ENCODE measurements around the gene HIRA. TPM values are rescaled to one million over a fixed set of nuclear protein-coding genes. Genes with fewer than 3 reads are reported as not detected.

The HIRA gene
- total and polyA plus RNA-seq, 2 experiments from 2014 or later, result 9.4 to 58.3 TPM

DNA sequence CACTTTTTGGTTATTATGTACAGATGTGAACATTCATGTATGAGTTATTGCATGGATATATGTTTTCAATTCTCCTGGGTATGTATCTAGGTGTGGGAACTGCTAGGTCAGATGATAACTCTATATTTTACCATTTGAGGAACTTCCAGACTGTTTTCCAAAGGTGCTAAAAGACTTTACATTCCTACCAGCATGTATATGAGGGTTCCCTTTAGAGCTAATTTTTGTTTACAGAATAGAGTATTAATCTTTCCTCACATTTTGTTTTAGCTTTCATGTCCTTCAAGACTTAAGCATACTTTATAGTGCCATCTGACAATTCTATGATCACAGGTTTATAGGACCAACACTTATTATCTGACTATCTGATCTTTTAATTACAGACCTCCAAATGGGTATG lies 59.6 kb downstream of the HIRA start:
- peaks cover 46% of the 10 kb centered on the region for H3K36me3 ChIP-seq (ENCODE audit: insufficient read depth)
- H3K9me2 ChIP-seq (ENCODE audit: insufficient read depth), result no peaks in the 10 kb centered on the region
- ATAC-seq, result no peak
- no peak overlapping the region for H3K27ac ChIP-seq (ENCODE audit: low read depth)
- H3K79me2 ChIP-seq (replicated peaks; ENCODE audit: insufficient read depth), result no peaks in the 10 kb centered on the region
- Mint-ChIP-seq H3K27me3 (ENCODE audit: insufficient read depth, low read depth, poor library complexity) (peaks cover 12% of the 10 kb centered on the region), H3K36me3 (ENCODE audit: low read depth) (peaks cover 70% of the 10 kb centered on the region), H3K4me1 (no peaks in the 10 kb centered on the region), H3K9me3 (no peaks in the 10 kb centered on the region), H3K27ac (no peak overlapping the region), H3K4me3 (no peak overlapping the region)
- H3K4me3 ChIP-seq, result no peak overlapping the region
- H3K4me1 ChIP-seq (ENCODE audit: insufficient read depth), result no peaks in the 10 kb centered on the region
- DNase-seq (ENCODE audit: low spot score), result no peak
- peaks cover 3% of the 10 kb centered on the region; the same call in 1 of the 2 replicates for H4K20me1 ChIP-seq (replicated peaks; ENCODE audit: insufficient read depth)
- no peaks in the 10 kb centered on the region for H3K27me3 ChIP-seq (ENCODE audit: insufficient read depth)
- TF ChIP-seq STAT1 (IDR thresholded peaks at IDR 0.05; ENCODE audit: unreplicated experiment), result no peak
- no peak for TF ChIP-seq NANOG (IDR thresholded peaks at IDR 0.05; ENCODE audit: borderline replicate concordance)
- TF ChIP-seq POLR2AphosphoS5 (IDR thresholded peaks at IDR 0.05; ENCODE audit: low read depth), result no peak
- TF ChIP-seq JUNB (IDR thresholded peaks at IDR 0.05; ENCODE audit: unreplicated experiment), result no peak
- no peak for TF ChIP-seq ZNF331 (CRISPR knock-in tag; IDR thresholded peaks at IDR 0.05; ENCODE audit: low read depth)
- no peak for TF ChIP-seq CTCF (conservative IDR thresholded peaks at IDR 0.05; ENCODE audit: low read depth in 2 of 2)
- no peak overlapping the region for H2AFZ ChIP-seq
- H3F3A ChIP-seq (replicated peaks; ENCODE audit: low read depth), result no peaks in the 10 kb centered on the region
- H3K4me2 ChIP-seq, result no peak overlapping the region

DNA sequence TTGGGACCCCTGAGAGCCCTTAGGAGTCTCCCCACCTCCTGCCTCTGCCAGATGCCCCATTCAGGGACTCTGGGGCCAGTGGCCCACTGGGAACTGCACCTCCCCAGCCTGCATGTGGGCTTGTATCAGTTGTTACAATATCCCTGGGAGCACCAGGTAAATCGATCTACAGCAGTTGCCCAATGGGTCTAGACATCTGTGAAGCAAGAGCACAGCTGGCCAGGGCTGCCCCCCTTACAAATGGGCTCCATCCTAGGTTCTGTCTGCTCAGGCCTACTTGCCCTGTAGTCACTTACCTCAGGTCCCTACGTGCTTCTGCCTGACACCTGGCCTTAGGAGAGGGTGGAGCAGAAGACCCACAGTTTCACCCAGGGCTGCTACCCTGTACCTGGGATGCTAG lies 62.7 kb downstream of the HIRA start:
- no peak overlapping the region for H3K27ac Mint-ChIP-seq
- H3K36me3 Mint-ChIP-seq (ENCODE audit: low read depth), result peaks cover 52% of the 10 kb centered on the region
- peaks cover 5% of the 10 kb centered on the region for H3K27me3 Mint-ChIP-seq (ENCODE audit: insufficient read depth, low read depth, poor library complexity)
- Histone ChIP-seq H3F3A (replicated peaks; ENCODE audit: low read depth) (no peaks in the 10 kb centered on the region), H3K9me2 (ENCODE audit: insufficient read depth) (no peaks in the 10 kb centered on the region), H3K4me3 (no peak overlapping the region), H2AFZ (no peak overlapping the region), H3K36me3 (ENCODE audit: insufficient read depth) (peaks cover 46% of the 10 kb centered on the region), H4K20me1 (replicated peaks; ENCODE audit: insufficient read depth) (peaks cover 9% of the 10 kb centered on the region; the same call in 1 of the 2 replicates), H3K27ac (ENCODE audit: low read depth) (no peak overlapping the region), H3K79me2 (replicated peaks; ENCODE audit: insufficient read depth) (no peaks in the 10 kb centered on the region), H3K4me1 (ENCODE audit: insufficient read depth) (no peaks in the 10 kb centered on the region), H3K27me3 (ENCODE audit: insufficient read depth) (no peaks in the 10 kb centered on the region), H3K4me2 (no peak overlapping the region)
- H3K9me3 Mint-ChIP-seq, result no peaks in the 10 kb centered on the region
- ATAC-seq (no peak), DNase-seq (ENCODE audit: low spot score) (no peak)
- H3K4me3 Mint-ChIP-seq, result no peak overlapping the region
- H3K4me1 Mint-ChIP-seq, result no peaks in the 10 kb centered on the region
- TF ChIP-seq REST (IDR thresholded peaks at IDR 0.05; ENCODE audit: unreplicated experiment), result no peak
- TF ChIP-seq, protein P1, sequence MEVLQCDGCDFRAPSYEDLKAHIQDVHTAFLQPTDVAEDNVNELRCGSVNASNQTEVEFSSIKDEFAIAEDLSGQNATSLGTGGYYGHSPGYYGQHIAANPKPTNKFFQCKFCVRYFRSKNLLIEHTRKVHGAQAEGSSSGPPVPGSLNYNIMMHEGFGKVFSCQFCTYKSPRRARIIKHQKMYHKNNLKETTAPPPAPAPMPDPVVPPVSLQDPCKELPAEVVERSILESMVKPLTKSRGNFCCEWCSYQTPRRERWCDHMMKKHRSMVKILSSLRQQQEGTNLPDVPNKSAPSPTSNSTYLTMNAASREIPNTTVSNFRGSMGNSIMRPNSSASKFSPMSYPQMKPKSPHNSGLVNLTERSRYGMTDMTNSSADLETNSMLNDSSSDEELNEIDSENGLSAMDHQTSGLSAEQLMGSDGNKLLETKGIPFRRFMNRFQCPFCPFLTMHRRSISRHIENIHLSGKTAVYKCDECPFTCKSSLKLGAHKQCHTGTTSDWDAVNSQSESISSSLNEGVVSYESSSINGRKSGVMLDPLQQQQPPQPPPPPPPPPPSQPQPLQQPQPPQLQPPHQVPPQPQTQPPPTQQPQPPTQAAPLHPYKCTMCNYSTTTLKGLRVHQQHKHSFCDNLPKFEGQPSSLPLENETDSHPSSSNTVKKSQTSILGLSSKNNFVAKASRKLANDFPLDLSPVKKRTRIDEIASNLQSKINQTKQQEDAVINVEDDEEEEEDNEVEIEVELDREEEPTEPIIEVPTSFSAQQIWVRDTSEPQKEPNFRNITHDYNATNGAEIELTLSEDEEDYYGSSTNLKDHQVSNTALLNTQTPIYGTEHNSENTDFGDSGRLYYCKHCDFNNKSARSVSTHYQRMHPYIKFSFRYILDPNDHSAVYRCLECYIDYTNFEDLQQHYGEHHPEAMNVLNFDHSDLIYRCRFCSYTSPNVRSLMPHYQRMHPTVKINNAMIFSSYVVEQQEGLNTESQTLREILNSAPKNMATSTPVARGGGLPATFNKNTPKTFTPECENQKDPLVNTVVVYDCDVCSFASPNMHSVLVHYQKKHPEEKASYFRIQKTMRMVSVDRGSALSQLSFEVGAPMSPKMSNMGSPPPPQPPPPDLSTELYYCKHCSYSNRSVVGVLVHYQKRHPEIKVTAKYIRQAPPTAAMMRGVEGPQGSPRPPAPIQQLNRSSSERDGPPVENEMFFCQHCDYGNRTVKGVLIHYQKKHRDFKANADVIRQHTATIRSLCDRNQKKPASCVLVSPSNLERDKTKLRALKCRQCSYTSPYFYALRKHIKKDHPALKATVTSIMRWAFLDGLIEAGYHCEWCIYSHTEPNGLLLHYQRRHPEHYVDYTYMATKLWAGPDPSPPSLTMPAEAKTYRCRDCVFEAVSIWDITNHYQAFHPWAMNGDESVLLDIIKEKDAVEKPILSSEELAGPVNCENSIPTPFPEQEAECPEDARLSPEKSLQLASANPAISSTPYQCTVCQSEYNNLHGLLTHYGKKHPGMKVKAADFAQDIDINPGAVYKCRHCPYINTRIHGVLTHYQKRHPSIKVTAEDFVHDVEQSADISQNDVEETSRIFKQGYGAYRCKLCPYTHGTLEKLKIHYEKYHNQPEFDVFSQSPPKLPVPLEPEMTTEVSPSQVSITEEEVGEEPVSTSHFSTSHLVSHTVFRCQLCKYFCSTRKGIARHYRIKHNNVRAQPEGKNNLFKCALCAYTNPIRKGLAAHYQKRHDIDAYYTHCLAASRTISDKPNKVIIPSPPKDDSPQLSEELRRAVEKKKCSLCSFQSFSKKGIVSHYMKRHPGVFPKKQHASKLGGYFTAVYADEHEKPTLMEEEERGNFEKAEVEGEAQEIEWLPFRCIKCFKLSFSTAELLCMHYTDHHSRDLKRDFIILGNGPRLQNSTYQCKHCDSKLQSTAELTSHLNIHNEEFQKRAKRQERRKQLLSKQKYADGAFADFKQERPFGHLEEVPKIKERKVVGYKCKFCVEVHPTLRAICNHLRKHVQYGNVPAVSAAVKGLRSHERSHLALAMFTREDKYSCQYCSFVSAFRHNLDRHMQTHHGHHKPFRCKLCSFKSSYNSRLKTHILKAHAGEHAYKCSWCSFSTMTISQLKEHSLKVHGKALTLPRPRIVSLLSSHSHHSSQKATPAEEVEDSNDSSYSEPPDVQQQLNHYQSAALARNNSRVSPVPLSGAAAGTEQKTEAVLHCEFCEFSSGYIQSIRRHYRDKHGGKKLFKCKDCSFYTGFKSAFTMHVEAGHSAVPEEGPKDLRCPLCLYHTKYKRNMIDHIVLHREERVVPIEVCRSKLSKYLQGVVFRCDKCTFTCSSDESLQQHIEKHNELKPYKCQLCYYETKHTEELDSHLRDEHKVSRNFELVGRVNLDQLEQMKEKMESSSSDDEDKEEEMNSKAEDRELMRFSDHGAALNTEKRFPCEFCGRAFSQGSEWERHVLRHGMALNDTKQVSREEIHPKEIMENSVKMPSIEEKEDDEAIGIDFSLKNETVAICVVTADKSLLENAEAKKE (CRISPR knock-in tag; IDR thresholded peaks at IDR 0.05), result no peak
- TF ChIP-seq CREB1 (CRISPR knock-in tag; IDR thresholded peaks at IDR 0.05; ENCODE audit: low read depth), result no peak
- TF ChIP-seq ZNF331 (CRISPR knock-in tag; IDR thresholded peaks at IDR 0.05; ENCODE audit: low read depth), result no peak
- no peak for TF ChIP-seq JUNB (IDR thresholded peaks at IDR 0.05; ENCODE audit: unreplicated experiment)
- TF ChIP-seq ETS1 (IDR thresholded peaks at IDR 0.05), result no peak
- TF ChIP-seq STAT1 (IDR thresholded peaks at IDR 0.05; ENCODE audit: unreplicated experiment), result no peak
